SW480 (cell line): ENCODE data around the gene NBEAL2.

Experiments used
- DNase-seq: peaks from one replicate; pipeline ENCODE4 v3.0.0-alpha.2; 2016; ENCODE audit warnings: low spot score

The NBEAL2 gene

GRCh38 chr3:46943237-46944187, 36.0 kb upstream of the NBEAL2 start:
- DNase-seq: peak; percentile 75

GRCh38 chr3:46944191-46944590, 35.3 kb upstream of the NBEAL2 start:
- DNase-seq: no peak

GRCh38 chr3:46946416-46946815, 33.0 kb upstream of the NBEAL2 start:
- no peak for DNase-seq

GRCh38 chr3:46946856-46947545, 32.5 kb upstream of the NBEAL2 start:
- DNase-seq: peak; percentile 75

- DNase-seq: no peak
Measured at GRCh38 chr3:46947546-46947901, 31.9 kb upstream of the NBEAL2 start.

GRCh38 chr3:46947981-46948791, 31.3 kb upstream of the NBEAL2 start:
- peak; percentile 93 for DNase-seq

- no peak for DNase-seq
Measured at GRCh38 chr3:46948830-46949671, 30.4 kb upstream of the NBEAL2 start.

GRCh38 chr3:46950177-46950576, 29.3 kb upstream of the NBEAL2 start:
- DNase-seq: no peak

- DNase-seq: no peak
Measured at GRCh38 chr3:46950650-46951241, 28.7 kb upstream of the NBEAL2 start.

- DNase-seq: no peak
Measured at GRCh38 chr3:46952813-46953212, 26.7 kb upstream of the NBEAL2 start.

- DNase-seq: no peak
Measured at GRCh38 chr3:46953234-46954010, 26.0 kb upstream of the NBEAL2 start.

GRCh38 chr3:46954178-46954577, 25.3 kb upstream of the NBEAL2 start:
- DNase-seq: no peak

GRCh38 chr3:46955157-46955556, 24.3 kb upstream of the NBEAL2 start:
- no peak for DNase-seq

GRCh38 chr3:46955801-46956259, 23.6 kb upstream of the NBEAL2 start:
- DNase-seq: no peak

- DNase-seq: no peak
Measured at GRCh38 chr3:46957092-46957820, 22.2 kb upstream of the NBEAL2 start.

- DNase-seq: no peak
Measured at GRCh38 chr3:46958467-46959160, 20.9 kb upstream of the NBEAL2 start.

GRCh38 chr3:46959161-46959511, 20.3 kb upstream of the NBEAL2 start:
- DNase-seq: no peak

GRCh38 chr3:46960081-46960701, 19.3 kb upstream of the NBEAL2 start:
- no peak for DNase-seq

- DNase-seq: no peak
Measured at GRCh38 chr3:46960835-46961234, 18.6 kb upstream of the NBEAL2 start.
